ENCODE results near the gene BCL2L13. TPM values are rescaled to one million over a fixed set of nuclear protein-coding genes. Genes with fewer than 3 reads are reported as not detected.

BCL2L13 gene
- total and polyA plus RNA-seq, 2 experiments from 2014 or later = 34.4 to 38.6 TPM

GRCh38 chr22:17675584-17675983 is 37.0 kb downstream of the BCL2L13 start:
- no peak overlapping the region for H3K4me2 ChIP-seq
- H3K4me3 ChIP-seq = no peak overlapping the region
- no peaks in the 10 kb centered on the region for H4K20me1 ChIP-seq (ENCODE audit: insufficient read depth, poor library complexity, severe bottlenecking)
- no peak overlapping the region for H3K27ac ChIP-seq
- H3K27me3 ChIP-seq = no peaks in the 10 kb centered on the region
- H3K36me3 ChIP-seq (replicated peaks; ENCODE audit: insufficient read depth, low read depth) = no peaks in the 10 kb centered on the region
- TF ChIP-seq CTCF (IDR thresholded peaks at IDR 0.05; ENCODE audit: poor library complexity) (no peak), EZH2 (IDR thresholded peaks at IDR 0.05; ENCODE audit: borderline replicate concordance) (no peak), EZH2phosphoT487 (IDR thresholded peaks at IDR 0.05; ENCODE audit: low read depth, severe bottlenecking, unreplicated experiment) (no peak)
- no peaks in the 10 kb centered on the region for H3K9me3 ChIP-seq (ENCODE audit: low read depth)
- H3K79me2 ChIP-seq = peaks cover 53% of the 10 kb centered on the region
- H3K9me2 ChIP-seq (replicated peaks; ENCODE audit: insufficient read depth) = no peaks in the 10 kb centered on the region
- H2AFZ ChIP-seq = no peak overlapping the region
- H3K4me1 ChIP-seq (ENCODE audit: insufficient read depth) = peaks cover 6% of the 10 kb centered on the region
- 87% methylated on average over 1 of the region's 1 CpG for WGBS (ENCODE audit: low lambda C conversion rate, missing lambda C conversion rate)
- no peak for DNase-seq (ENCODE audit: low spot score)

- WGBS (ENCODE audit: low lambda C conversion rate, missing lambda C conversion rate) = no CpG with 5 or more reads among the region's 1 CpG
- Histone ChIP-seq H3K36me3 (replicated peaks; ENCODE audit: insufficient read depth, low read depth) (no peaks in the 10 kb centered on the region), H2AFZ (no peak overlapping the region), H3K4me1 (ENCODE audit: insufficient read depth) (no peaks in the 10 kb centered on the region), H4K20me1 (ENCODE audit: insufficient read depth, poor library complexity, severe bottlenecking) (no peaks in the 10 kb centered on the region), H3K9me3 (ENCODE audit: low read depth) (no peaks in the 10 kb centered on the region), H3K4me2 (no peak overlapping the region), H3K79me2 (peaks cover 41% of the 10 kb centered on the region), H3K27me3 (no peaks in the 10 kb centered on the region), H3K4me3 (no peak overlapping the region), H3K9me2 (replicated peaks; ENCODE audit: insufficient read depth) (no peaks in the 10 kb centered on the region), H3K27ac (no peak overlapping the region)
- DNase-seq (ENCODE audit: low spot score) = no peak
- no peak for TF ChIP-seq CTCF (IDR thresholded peaks at IDR 0.05; ENCODE audit: poor library complexity)
- TF ChIP-seq EZH2 (IDR thresholded peaks at IDR 0.05; ENCODE audit: borderline replicate concordance) = no peak
- TF ChIP-seq EZH2phosphoT487 (IDR thresholded peaks at IDR 0.05; ENCODE audit: low read depth, severe bottlenecking, unreplicated experiment) = no peak
Measured at GRCh38 chr22:17678817-17679385, 40.3 kb downstream of the BCL2L13 start.

DNA sequence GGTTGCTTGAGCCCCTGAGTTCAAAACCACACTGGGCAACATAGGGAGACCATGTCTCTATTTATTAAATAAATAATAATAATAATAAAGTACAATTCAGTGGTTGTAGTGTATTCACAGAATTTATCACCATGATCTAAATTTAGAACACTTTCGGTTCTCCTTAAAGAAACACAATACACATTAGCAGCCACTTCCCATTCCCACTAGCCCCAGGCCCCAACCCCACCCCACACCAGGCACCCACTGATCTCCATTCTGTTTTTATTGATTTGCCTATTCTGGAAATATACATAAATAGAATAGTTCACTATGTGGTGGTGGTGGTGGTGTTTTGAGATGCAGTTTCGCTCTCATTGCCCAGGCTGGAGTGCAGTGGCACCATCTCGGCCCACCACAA is 45.7 kb downstream of the BCL2L13 start:
- no peaks in the 10 kb centered on the region for H3K9me2 ChIP-seq (replicated peaks; ENCODE audit: insufficient read depth)
- H3K27me3 ChIP-seq = no peaks in the 10 kb centered on the region
- H3K4me2 ChIP-seq = no peak overlapping the region
- no peak overlapping the region for H3K4me3 ChIP-seq
- peaks cover 9% of the 10 kb centered on the region for H3K79me2 ChIP-seq
- peaks cover 2% of the 10 kb centered on the region for H3K36me3 ChIP-seq (replicated peaks; ENCODE audit: insufficient read depth, low read depth)
- no peaks in the 10 kb centered on the region for H4K20me1 ChIP-seq (ENCODE audit: insufficient read depth, poor library complexity, severe bottlenecking)
- H3K9me3 ChIP-seq (ENCODE audit: low read depth) = no peaks in the 10 kb centered on the region
- no peak for DNase-seq (ENCODE audit: low spot score)
- no peaks in the 10 kb centered on the region for H3K4me1 ChIP-seq (ENCODE audit: insufficient read depth)
- H2AFZ ChIP-seq = no peak overlapping the region
- 98% methylated on average over 3 of the region's 3 CpGs for WGBS (ENCODE audit: low lambda C conversion rate, missing lambda C conversion rate)
- no peak for TF ChIP-seq CTCF (IDR thresholded peaks at IDR 0.05; ENCODE audit: poor library complexity)
- TF ChIP-seq EZH2 (IDR thresholded peaks at IDR 0.05; ENCODE audit: borderline replicate concordance) = no peak
- no peak for TF ChIP-seq EZH2phosphoT487 (IDR thresholded peaks at IDR 0.05; ENCODE audit: low read depth, severe bottlenecking, unreplicated experiment)
- no peak overlapping the region for H3K27ac ChIP-seq

All from hepatocyte (in vitro differentiated cells).